ENCODE measurements around the gene POLR3K. TPM values are rescaled to one million over a fixed set of nuclear protein-coding genes. Genes with fewer than 3 reads are reported as not detected.
A peak's percentile ranks its signal among the peaks of the same experiment; 100 is the strongest.

The POLR3K gene
- total RNA-seq, 4 donors from 2014 or later: 0.66 to 8.6 (median 3.1) TPM

DNA sequence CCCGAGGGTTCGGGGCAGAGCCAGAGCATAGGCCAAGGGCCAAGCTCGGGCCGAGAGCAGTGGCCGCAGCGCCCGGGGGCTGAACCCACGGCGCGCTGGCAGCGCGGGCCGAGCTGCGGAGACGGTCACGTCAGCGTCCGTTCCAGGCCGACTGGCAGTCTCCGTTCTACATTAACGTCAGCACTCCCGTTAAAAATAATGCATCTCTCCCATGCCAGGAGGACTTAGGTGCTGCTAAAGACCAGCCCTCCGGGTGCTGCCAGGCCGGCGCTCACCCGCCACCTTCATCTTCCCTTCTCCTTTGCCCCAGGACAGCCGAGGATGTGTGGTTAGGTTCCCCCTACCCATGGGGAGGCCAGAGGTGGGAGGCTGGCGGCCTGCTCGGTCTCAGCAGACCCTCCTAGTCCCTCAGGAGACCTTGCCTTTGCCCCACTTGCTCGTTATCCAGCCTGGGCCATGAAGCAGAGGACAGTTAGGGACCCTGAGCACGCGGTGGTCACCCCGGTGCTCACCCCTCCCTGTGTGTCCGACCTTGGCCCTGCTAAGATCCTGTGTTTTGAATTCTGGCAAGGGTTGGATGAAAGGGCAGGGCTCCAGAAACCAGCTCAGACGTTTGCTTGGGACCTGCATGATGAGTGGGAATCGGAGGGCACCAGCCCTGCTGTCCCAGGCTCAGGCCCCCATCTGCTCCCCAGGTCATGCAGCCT lies 25.2 kb upstream of the POLR3K start:
- peaks cover 0 to 30% (median 0%) of the 10 kb centered on the region in 3 donors for H3K36me3 ChIP-seq
- peaks cover 0 to 80% (median 54%) of the 10 kb centered on the region in 4 donors for H3K4me1 ChIP-seq
- H3K27ac ChIP-seq: peak overlapping the region; percentile 91 to 99 (median 92)
- 4 to 16% methylated on average over 8 to 36 of the region's 36 CpGs for WGBS, 2 donors
- H3K27me3 ChIP-seq: no peaks in the 10 kb centered on the region
- H3K9me3 ChIP-seq: no peaks in the 10 kb centered on the region
- peak overlapping the region; percentile 55 to 87 (median 71) for H3K4me3 ChIP-seq
- no peak for DNase-seq (ENCODE audit: low spot score in 2 of 2)
- TF ChIP-seq POLR2A (IDR thresholded peaks at IDR 0.05) (no peak), EP300 (IDR thresholded peaks at IDR 0.05) (no peak)
- TF ChIP-seq, protein P1, sequence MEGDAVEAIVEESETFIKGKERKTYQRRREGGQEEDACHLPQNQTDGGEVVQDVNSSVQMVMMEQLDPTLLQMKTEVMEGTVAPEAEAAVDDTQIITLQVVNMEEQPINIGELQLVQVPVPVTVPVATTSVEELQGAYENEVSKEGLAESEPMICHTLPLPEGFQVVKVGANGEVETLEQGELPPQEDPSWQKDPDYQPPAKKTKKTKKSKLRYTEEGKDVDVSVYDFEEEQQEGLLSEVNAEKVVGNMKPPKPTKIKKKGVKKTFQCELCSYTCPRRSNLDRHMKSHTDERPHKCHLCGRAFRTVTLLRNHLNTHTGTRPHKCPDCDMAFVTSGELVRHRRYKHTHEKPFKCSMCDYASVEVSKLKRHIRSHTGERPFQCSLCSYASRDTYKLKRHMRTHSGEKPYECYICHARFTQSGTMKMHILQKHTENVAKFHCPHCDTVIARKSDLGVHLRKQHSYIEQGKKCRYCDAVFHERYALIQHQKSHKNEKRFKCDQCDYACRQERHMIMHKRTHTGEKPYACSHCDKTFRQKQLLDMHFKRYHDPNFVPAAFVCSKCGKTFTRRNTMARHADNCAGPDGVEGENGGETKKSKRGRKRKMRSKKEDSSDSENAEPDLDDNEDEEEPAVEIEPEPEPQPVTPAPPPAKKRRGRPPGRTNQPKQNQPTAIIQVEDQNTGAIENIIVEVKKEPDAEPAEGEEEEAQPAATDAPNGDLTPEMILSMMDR (IDR thresholded peaks at IDR 0.05): no peak

DNA sequence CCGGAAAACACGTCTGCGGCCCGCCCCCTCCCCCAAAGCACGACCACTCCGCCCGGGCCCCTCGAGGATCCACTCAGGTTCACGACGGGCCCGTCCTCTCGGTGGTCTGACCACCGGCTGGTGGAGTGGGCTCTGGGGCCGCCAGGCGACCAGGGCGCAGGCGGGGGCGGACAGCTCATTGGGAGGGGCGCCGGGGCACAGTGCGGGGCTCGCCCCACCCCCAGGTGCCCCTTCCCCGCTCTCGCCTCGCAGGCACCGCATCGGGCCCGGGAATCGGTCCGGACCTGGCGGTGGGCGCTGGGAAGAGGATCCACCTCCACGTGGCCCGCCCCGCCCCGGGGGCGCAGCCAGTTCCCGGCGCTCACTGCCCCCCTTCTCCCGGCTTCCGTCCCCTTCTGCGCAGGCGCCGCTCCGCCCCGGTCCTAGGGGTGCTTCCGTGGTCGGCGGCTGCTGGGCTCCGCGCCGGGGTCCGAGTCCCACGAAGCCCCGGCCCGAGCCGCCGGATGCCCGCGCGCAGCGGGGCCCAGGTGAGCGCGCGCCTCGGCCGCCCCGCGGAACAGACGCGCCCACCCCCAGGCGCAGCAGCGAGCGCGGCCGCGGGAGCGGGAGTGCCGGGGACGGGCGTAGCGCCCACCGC lies 24.5 kb upstream of the POLR3K start, which contains the start of gene MPG:
MPG (plus strand) TSS at position 419 of the 637 bp plus-strand sequence; CDS start at position 504, 85 bp downstream.
- peak within 1 kb of the TSS; percentile 69 to 87 (median 79) for H3K4me3 ChIP-seq

DNA sequence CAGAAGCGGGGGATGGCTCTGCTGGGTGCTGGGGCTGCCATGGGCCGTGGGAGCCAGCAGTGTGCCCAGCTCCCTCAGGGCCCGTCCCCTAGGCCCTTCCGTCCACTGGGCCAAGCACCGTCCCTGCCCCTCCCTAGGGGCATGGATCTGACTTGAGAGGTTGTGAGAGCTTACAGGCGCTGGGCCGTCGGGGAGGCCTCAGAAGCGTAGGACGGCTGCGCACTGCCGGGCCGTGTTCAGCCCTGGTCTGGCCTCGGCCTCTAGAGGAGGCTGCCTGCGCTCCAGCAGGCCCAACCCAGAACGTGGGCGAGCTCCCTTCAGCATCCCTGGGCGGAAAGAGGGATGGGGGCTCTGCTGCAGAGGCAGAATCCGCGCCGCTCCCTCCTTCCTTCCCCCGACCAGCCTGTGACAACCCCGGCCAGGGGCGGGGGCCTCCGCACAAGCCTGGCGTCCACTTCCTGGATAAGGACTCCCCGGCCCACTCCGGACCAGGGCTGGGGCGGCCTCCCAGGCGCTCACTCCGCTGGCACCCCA lies 23.9 kb upstream of the POLR3K start:
- H3K36me3 ChIP-seq: peaks cover 0 to 19% (median 0%) of the 10 kb centered on the region in 3 donors
- peaks cover 0 to 80% (median 61%) of the 10 kb centered on the region in 4 donors for H3K4me1 ChIP-seq
- peak overlapping the region; percentile 91 to 99 (median 96) for H3K27ac ChIP-seq
- no peaks in the 10 kb centered on the region for H3K27me3 ChIP-seq
- TF ChIP-seq POLR2A (IDR thresholded peaks at IDR 0.05) (no peak), EP300 (IDR thresholded peaks at IDR 0.05) (no peak)
- TF ChIP-seq, protein P1 (IDR thresholded peaks at IDR 0.05): no peak
- no peaks in the 10 kb centered on the region for H3K9me3 ChIP-seq
- H3K4me3 ChIP-seq: peak overlapping the region; percentile 69 to 87 (median 79)
- DNase-seq (ENCODE audit: low spot score in 2 of 2): no peak
- WGBS, 2 donors: 4 to 13% methylated on average over 9 to 13 of the region's 31 CpGs

More for the DNA sequence above, 24.5 kb upstream of the POLR3K start, which contains the start of gene MPG:
- peak within 1 kb of the TSS; percentile 91 to 99 (median 96) for H3K27ac ChIP-seq
- TF ChIP-seq POLR2A (IDR thresholded peaks at IDR 0.05) (peak; percentile 75 to 81), EP300 (IDR thresholded peaks at IDR 0.05) (peak in 1 of 2 donors; percentile 79)
- TF ChIP-seq, protein P1 (IDR thresholded peaks at IDR 0.05): peak in 2 of 5 experiments; percentile 38 to 44
- no peaks in the 10 kb centered on the region for H3K9me3 ChIP-seq
- peak; percentile 80 for DNase-seq (ENCODE audit: low spot score in 2 of 2)
- peaks cover 0 to 25% (median 0%) of the 10 kb centered on the region in 3 donors for H3K36me3 ChIP-seq
- WGBS, 2 donors: 1 to 2% methylated on average over 9 to 43 of the region's 83 CpGs
- peaks cover 0 to 80% (median 57%) of the 10 kb centered on the region in 4 donors for H3K4me1 ChIP-seq
- no peaks in the 10 kb centered on the region for H3K27me3 ChIP-seq

DNA sequence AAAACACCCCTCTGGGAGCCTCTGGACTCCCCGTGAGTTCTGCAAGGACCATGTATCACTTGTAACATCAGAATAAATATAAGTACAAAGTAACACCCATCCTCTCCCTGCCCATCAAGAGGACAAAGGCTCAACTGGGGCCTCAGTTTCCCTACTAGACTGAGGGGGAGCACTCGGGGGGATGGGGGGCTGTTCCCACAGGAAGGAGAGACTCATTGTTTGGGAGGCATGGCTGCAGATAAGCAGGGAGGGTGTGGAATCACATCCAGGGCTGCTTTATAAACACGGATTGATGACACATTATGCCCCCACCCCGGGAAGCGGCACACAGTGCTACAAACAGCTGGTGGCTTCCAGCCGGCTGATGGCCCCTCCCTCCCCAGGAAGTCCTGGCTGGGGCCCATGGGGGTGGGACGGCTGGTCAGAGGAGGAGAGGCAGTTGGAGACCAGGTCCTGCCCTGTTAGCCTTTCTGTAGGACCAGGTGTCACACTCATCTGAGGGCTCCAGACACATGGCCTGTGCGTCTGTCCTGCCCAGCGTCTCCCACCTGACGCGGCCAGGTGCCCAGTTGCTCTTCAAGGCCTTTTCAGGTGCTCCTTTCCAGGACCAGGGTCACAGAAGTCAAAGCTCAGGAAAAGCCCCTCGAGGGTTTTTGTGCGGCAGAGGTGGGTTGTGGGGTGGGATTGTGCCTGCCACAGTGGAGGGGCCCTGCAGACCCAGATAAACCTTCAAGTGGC lies 23.3 kb upstream of the POLR3K start:
- H3K27ac ChIP-seq: peak overlapping the region; percentile 91 to 99 (median 96)
- H3K4me1 ChIP-seq: peaks cover 0 to 80% (median 61%) of the 10 kb centered on the region in 4 donors
- peak; percentile 72 to 73 for DNase-seq (ENCODE audit: low spot score in 2 of 2)
- H3K9me3 ChIP-seq: no peaks in the 10 kb centered on the region
- H3K4me3 ChIP-seq: peak overlapping the region in 3 of 4 donors; percentile 73 to 87 (median 85)
- H3K36me3 ChIP-seq: peaks cover 0 to 17% (median 0%) of the 10 kb centered on the region in 3 donors
- H3K27me3 ChIP-seq: no peaks in the 10 kb centered on the region
- TF ChIP-seq POLR2A (IDR thresholded peaks at IDR 0.05) (no peak), EP300 (IDR thresholded peaks at IDR 0.05) (peak in 1 of 2 donors; percentile 6)
- TF ChIP-seq, protein P1 (IDR thresholded peaks at IDR 0.05): no peak
- WGBS, 2 donors: 24 to 28% methylated on average over 7 to 12 of the region's 13 CpGs
